Choroid plexus epithelial cell (primary cell): ENCODE data around the gene PROP1.

Experiments used
- DNase-seq: peaks from one replicate; pipeline ENCODE4 v3.0.0-alpha.2; 2010; ENCODE audit warnings: low read depth
- H3K4me3 ChIP-seq: 2 replicates; pipeline ENCODE4 v1.5.1; 2011; ENCODE audit warnings: low read depth, mild to moderate bottlenecking, control low read depth, low read length, moderate library complexity
- CTCF ChIP-seq: conservative IDR thresholded peaks from 2 replicates; pipeline ENCODE4 v1.5.1; 2011; ENCODE audit warnings: low read depth, mild to moderate bottlenecking, control low read depth, inconsistent platforms, low read length, moderate library complexity

Gene PROP1

GRCh38 chr5:177996660-177997318 is 747 bp upstream of the PROP1 start:
- no peak for DNase-seq
- TF ChIP-seq CTCF: no peak
- no peak overlapping the region for H3K4me3 ChIP-seq

- H3K4me3 ChIP-seq: no peak overlapping the region
- TF ChIP-seq CTCF: no peak
- DNase-seq: no peak
These were observed 1.4 kb downstream of the PROP1 start for GRCh38 chr5:177994561-177995190.

- H3K4me3 ChIP-seq: no peak overlapping the region
- DNase-seq: no peak
- no peak for TF ChIP-seq CTCF
These were observed 2.0 kb downstream of the PROP1 start for GRCh38 chr5:177994063-177994462.

- no peak overlapping the region for H3K4me3 ChIP-seq
- no peak for TF ChIP-seq CTCF
- no peak for DNase-seq
These were observed 3.6 kb downstream of the PROP1 start for GRCh38 chr5:177992466-177992865.

- H3K4me3 ChIP-seq: no peak overlapping the region
- TF ChIP-seq CTCF: no peak
- DNase-seq: no peak
These were observed 6.9 kb downstream of the PROP1 start for GRCh38 chr5:177988989-177989625.

- no peak for DNase-seq
- no peak overlapping the region for H3K4me3 ChIP-seq
- TF ChIP-seq CTCF: no peak
These were observed 8.7 kb downstream of the PROP1 start for GRCh38 chr5:177987326-177987725.
